H1 (cell line): ENCODE measurements around the gene STK39. TPM values are rescaled to one million over a fixed set of nuclear protein-coding genes. Genes with fewer than 3 reads are reported as not detected.

Source experiments
- CTCF ChIA-PET: fragments of 300-600 bp; sonication (Branson Sonifier 250); formaldehyde crosslinking; loops from one replicate; lab custom pipeline; 2021; ENCODE audit not compliant: partially characterized antibody; lab: Charles Lee
- POLR2A ChIA-PET: fragments of 300-600 bp; sonication (Branson Sonifier 250); formaldehyde crosslinking; loops from one replicate; lab custom pipeline; 2021; ENCODE audit warnings: inconsistent platforms; ENCODE audit not compliant: partially characterized antibody; lab: Charles Lee
- DNase-seq, 2 experiments: peaks; one replicate each; pipeline versions ENCODE4 v3.0.0 to v3.0.0-alpha.2; 2010 to 2022; ENCODE audit warnings: low spot score in 2 of 2, low read depth in 1 of 2, mixed read lengths in 1 of 2
- FAIRE-seq: peaks from 2 replicates; lab custom pipeline; 2011; peaks lifted over from hg19 to GRCh38; lab: Jason Lieb, UNC
- H2AFZ ChIP-seq: 2 replicates; pipeline ENCODE4 v1.8.1; 2012; ENCODE audit warnings: low read length, inconsistent platforms
- H2AK5ac ChIP-seq: 2 replicates; pipeline ENCODE4 v1.6.1; 2013; ENCODE audit warnings: low read depth, low read length
- H2BK120ac ChIP-seq: replicated peaks from 2 replicates; pipeline ENCODE3; 2013; ENCODE audit warnings: low read depth, low read length, inconsistent platforms
- H2BK12ac ChIP-seq: 2 replicates; pipeline ENCODE4 v1.6.1; 2013; ENCODE audit warnings: low read depth, low read length
- H2BK15ac ChIP-seq: 2 replicates; pipeline ENCODE4 v1.6.1; 2013; ENCODE audit warnings: low read length
- H2BK20ac ChIP-seq: 2 replicates; pipeline ENCODE4 v1.6.1; 2013; ENCODE audit warnings: low read length
- H2BK5ac ChIP-seq: 2 replicates; pipeline ENCODE4 v1.6.1; 2013; ENCODE audit warnings: low read depth, low read length
- H3K14ac ChIP-seq: 2 replicates; pipeline ENCODE4 v1.6.1; 2013; ENCODE audit warnings: inconsistent platforms; ENCODE audit not compliant: insufficient read length
- H3K18ac ChIP-seq: 2 replicates; pipeline ENCODE4 v1.6.1; 2013; ENCODE audit warnings: low read length; ENCODE audit errors: extremely low read depth
- H3K23ac ChIP-seq: 2 replicates; pipeline ENCODE4 v1.6.1; 2013; ENCODE audit warnings: inconsistent platforms; ENCODE audit not compliant: insufficient read length
- H3K23me2 ChIP-seq: 2 replicates; pipeline ENCODE4 v1.6.1; 2013; ENCODE audit warnings: low read depth, low read length
- H3K27ac ChIP-seq: 2 replicates; pipeline ENCODE4 v1.6.1; 2011; ENCODE audit warnings: low read depth, low read length, inconsistent platforms
- H3K27me3 ChIP-seq, 4 experiments: replicated peaks in 1 of 4; 1 replicate in 1 of 4; 2 replicates in 3 of 4; pipeline versions ENCODE4 v1.6.1 to v1.8.1; 2011 to 2013; ENCODE audit warnings: low read length in 3 of 4, mild to moderate bottlenecking in 3 of 4, inconsistent platforms in 2 of 4, mixed read lengths in 2 of 4, moderate library complexity in 1 of 4; ENCODE audit not compliant: control insufficient read depth in 3 of 4, insufficient read depth in 3 of 4; ENCODE audit errors: extremely low read depth in 1 of 4
- H3K36me3 ChIP-seq, 4 experiments: 2 replicates each; pipeline versions ENCODE4 v1.6.1 to v1.8.1; 2011 to 2013; ENCODE audit warnings: mild to moderate bottlenecking in 4 of 4, low read length in 3 of 4, moderate library complexity in 2 of 4, control low read depth in 1 of 4, inconsistent platforms in 1 of 4; ENCODE audit not compliant: insufficient read depth in 4 of 4, control insufficient read depth in 2 of 4
- H3K4ac ChIP-seq: replicated peaks from 2 replicates; pipeline ENCODE3; 2013; ENCODE audit warnings: low read length, low read depth, mixed read lengths, inconsistent platforms; ENCODE audit not compliant: insufficient read length
- H3K4me1 ChIP-seq, 4 experiments: replicated peaks in 1 of 4; 1 replicate in 1 of 4; 2 replicates in 3 of 4; pipeline versions ENCODE4 v1.6.1 to v1.8.1; 2011 to 2013; ENCODE audit warnings: low read length in 3 of 4, inconsistent platforms in 2 of 4, mixed read lengths in 1 of 4; ENCODE audit not compliant: insufficient read depth in 4 of 4, control insufficient read depth in 3 of 4
- H3K4me2 ChIP-seq, 2 experiments: 2 replicates each; pipeline versions ENCODE4 v1.6.1 to v1.8.1; 2011 to 2013; ENCODE audit warnings: low read depth in 2 of 2, low read length in 2 of 2, control low read depth in 1 of 2, inconsistent platforms in 1 of 2, mild to moderate bottlenecking in 1 of 2; ENCODE audit not compliant: insufficient read depth in 1 of 2
- H3K4me3 ChIP-seq, 4 experiments: fragments of 200-600, 300-600 bp in 1 of 4; sonication (generic), shearing (Covaris generic), sonication (Bioruptor Twin) in 1 of 4; 2 replicates each; pipeline versions ENCODE4 v1.5.1 to v1.8.1; 2011 to 2016; ENCODE audit warnings: low read length in 4 of 4, low read depth in 3 of 4, control low read depth in 2 of 4, inconsistent platforms in 2 of 4, mild to moderate bottlenecking in 2 of 4, mixed read lengths in 1 of 4, moderate library complexity in 1 of 4; ENCODE audit not compliant: insufficient read depth in 2 of 4; ENCODE audit errors: extremely low read depth in 1 of 4
- H3K56ac ChIP-seq: replicated peaks from 2 replicates; pipeline ENCODE3; 2013; ENCODE audit warnings: low read depth, mild to moderate bottlenecking, mixed read lengths, low read length, inconsistent platforms; ENCODE audit not compliant: insufficient read length
- H3K79me1 ChIP-seq: 2 replicates; pipeline ENCODE4 v1.6.1; 2013; ENCODE audit warnings: low read depth, low read length, control low read depth
- H3K79me2 ChIP-seq, 2 experiments: 2 replicates each; pipeline versions ENCODE4 v1.6.1 to v1.8.1; 2012 to 2013; ENCODE audit warnings: low read length in 2 of 2, mild to moderate bottlenecking in 2 of 2, inconsistent platforms in 1 of 2; ENCODE audit not compliant: insufficient read depth in 2 of 2, control insufficient read depth in 1 of 2
- H3K9ac ChIP-seq, 4 experiments: replicated peaks in 1 of 4; 1 replicate in 1 of 4; 2 replicates in 3 of 4; pipeline versions ENCODE4 v1.6.1 to v1.8.1; 2011 to 2013; ENCODE audit warnings: low read depth in 3 of 4, low read length in 3 of 4, control low read depth in 2 of 4, mild to moderate bottlenecking in 2 of 4, moderate library complexity in 2 of 4, inconsistent platforms in 1 of 4; ENCODE audit errors: extremely low read depth in 1 of 4
- H3K9me3 ChIP-seq, 2 experiments: 2 replicates each; pipeline versions ENCODE4 v1.6.1 to v1.8.1; 2012 to 2013; ENCODE audit warnings: mild to moderate bottlenecking in 2 of 2, moderate library complexity in 2 of 2, control low read depth in 1 of 2, inconsistent platforms in 1 of 2, low read depth in 1 of 2, low read length in 1 of 2, mixed read lengths in 1 of 2; ENCODE audit not compliant: insufficient read depth in 2 of 2
- H4K20me1 ChIP-seq, 2 experiments: replicated peaks in 1 of 2; 2 replicates each; pipeline versions ENCODE3 to v1.8.1; 2011 to 2013; ENCODE audit warnings: inconsistent platforms in 2 of 2, low read length in 2 of 2, mild to moderate bottlenecking in 1 of 2; ENCODE audit not compliant: insufficient read depth in 2 of 2, control insufficient read depth in 1 of 2
- H4K5ac ChIP-seq: 2 replicates; pipeline ENCODE4 v1.6.1; 2013; ENCODE audit warnings: low read length, low read depth, mixed read lengths, inconsistent platforms; ENCODE audit not compliant: insufficient read length
- H4K8ac ChIP-seq: 2 replicates; pipeline ENCODE4 v1.8.0; 2013; ENCODE audit warnings: mild to moderate bottlenecking, moderate library complexity, low read length, inconsistent platforms; ENCODE audit not compliant: insufficient read depth; ENCODE audit errors: extremely low read depth
- H4K91ac ChIP-seq: replicated peaks from 2 replicates; pipeline ENCODE3; 2013; ENCODE audit warnings: low read length, mixed read lengths, inconsistent platforms; ENCODE audit not compliant: insufficient read length
- BRCA1 ChIP-seq: IDR thresholded peaks from 2 replicates; pipeline ENCODE4 v1.6.1; 2012; ENCODE audit warnings: low read depth, low read length, improper control_type of control experiment
- EGR1 ChIP-seq: IDR thresholded peaks from 2 replicates; pipeline ENCODE4 v1.6.1; 2011; ENCODE audit warnings: low read depth, low read length, borderline replicate concordance
- GTF2F1 ChIP-seq: IDR thresholded peaks from 2 replicates; pipeline ENCODE4 v1.6.1; 2012; ENCODE audit warnings: low read depth, low read length, improper control_type of control experiment, borderline replicate concordance
- HDAC2 ChIP-seq, 2 experiments: fragments of 300-600 bp in 1 of 2; sonication (generic) in 1 of 2; IDR thresholded peaks; 2 replicates each; pipeline ENCODE4 v1.6.1; 2011 to 2012; ENCODE audit warnings: low read depth in 2 of 2, low read length in 2 of 2, mild to moderate bottlenecking in 2 of 2, moderate library complexity in 2 of 2, borderline replicate concordance in 1 of 2, inconsistent platforms in 1 of 2
- HDAC6 ChIP-seq: IDR thresholded peaks from one replicate; pipeline ENCODE4 v1.7.1; 2012; ENCODE audit warnings: low read depth, mild to moderate bottlenecking, inconsistent platforms, low read length, moderate library complexity
- NANOG ChIP-seq: IDR thresholded peaks from 2 replicates; pipeline ENCODE4 v1.6.1; 2011; ENCODE audit warnings: low read length, low read depth, mild to moderate bottlenecking, inconsistent platforms; ENCODE audit not compliant: insufficient read depth, poor library complexity, severe bottlenecking
- POLR2A ChIP-seq, 2 experiments: IDR thresholded peaks; 1 replicate in 1 of 2; 2 replicates in 1 of 2; pipeline ENCODE4 v1.6.1; 2011; ENCODE audit warnings: low read depth in 2 of 2, low read length in 2 of 2, mild to moderate bottlenecking in 2 of 2; ENCODE audit errors: control extremely low read depth in 1 of 2
- POLR2AphosphoS5 ChIP-seq: IDR thresholded peaks from 2 replicates; pipeline ENCODE4 v1.6.1; 2011; ENCODE audit warnings: low read depth, low read length
- RXRA ChIP-seq: IDR thresholded peaks from 2 replicates; pipeline ENCODE4 v1.6.1; 2011; ENCODE audit warnings: low read depth, mild to moderate bottlenecking, low read length, moderate library complexity; ENCODE audit not compliant: insufficient read depth
- SIRT6 ChIP-seq: IDR thresholded peaks from one replicate; pipeline ENCODE4 v1.7.1; 2012; ENCODE audit warnings: low read length, inconsistent platforms
- SUZ12 ChIP-seq: fragments of 200-600 bp; sonication (generic); IDR thresholded peaks from 2 replicates; pipeline ENCODE4 v1.6.1; 2012; ENCODE audit warnings: mild to moderate bottlenecking, inconsistent platforms, low read length, moderate library complexity, mixed read lengths
- TAF1 ChIP-seq: IDR thresholded peaks from 2 replicates; pipeline ENCODE4 v1.6.1; 2011; ENCODE audit warnings: mild to moderate bottlenecking, low read depth, low read length
- TAF7 ChIP-seq: optimal IDR thresholded peaks from 2 replicates; pipeline ENCODE3; 2011; ENCODE audit warnings: low read depth, mild to moderate bottlenecking, inconsistent platforms, low read length, moderate library complexity, borderline replicate concordance
- TCF12 ChIP-seq: IDR thresholded peaks from 2 replicates; pipeline ENCODE4 v1.6.1; 2011; ENCODE audit warnings: low read depth, mild to moderate bottlenecking, low read length
- TEAD4 ChIP-seq: IDR thresholded peaks from 2 replicates; pipeline ENCODE4 v1.6.1; 2012; ENCODE audit warnings: low read depth, low read length, inconsistent platforms, mixed read lengths
- WGBS, 2 experiments: shearing (Covaris generic) in 1 of 2; methylation state at CpG; one replicate each; pipeline versions ENCODE4 v1.1.6 to v1.1.7; 2013 to 2015; ENCODE audit warnings: low lambda C conversion rate in 2 of 2, mixed read lengths in 2 of 2, inconsistent platforms in 1 of 2, low coverage in 1 of 2, missing lambda C conversion rate in 1 of 2; ENCODE audit not compliant: insufficient replicate concordance in 2 of 2, insufficient coverage in 1 of 2, insufficient read length in 1 of 2; ENCODE audit errors: extremely low coverage in 1 of 2, missing lambda C conversion rate in 1 of 2; 5-methylcytosine and 5-hydroxymethylcytosine counted together
- polyA plus RNA-seq, 7 experiments: library from polyadenylated mRNA; depleted of rRNA in 3 of 7; stranded (reverse) in 5 of 7; unstranded in 2 of 7; fragments of >200 nt in 5 of 7; fragments of 200-250 nt in 2 of 7; gene quantifications; 1 replicate in 5 of 7; 2 replicates in 1 of 7; 4 replicates in 1 of 7; pipeline versions ENCODE4 v1.2.1 to v1.2.3, GENCODE V29; 2011 to 2013; ENCODE audit warnings: missing spikeins in 2 of 7, mixed read lengths in 2 of 7
- total RNA-seq: library from RNA; stranded (reverse); fragmentation: NEBNext Ultra II Directional; extraction: Animal tissue kit (Norgen Biotek cat#: 25700); gene quantifications from 2 replicates; pipeline ENCODE4 v1.2.1, GENCODE V29; 2021

The STK39 gene
- total and polyA plus RNA-seq, 2 of the 8 experiments (the other 6 are each of a cell fraction or from before 2014, with no cell fraction given): 13.7 to 23.8 TPM

DNA sequence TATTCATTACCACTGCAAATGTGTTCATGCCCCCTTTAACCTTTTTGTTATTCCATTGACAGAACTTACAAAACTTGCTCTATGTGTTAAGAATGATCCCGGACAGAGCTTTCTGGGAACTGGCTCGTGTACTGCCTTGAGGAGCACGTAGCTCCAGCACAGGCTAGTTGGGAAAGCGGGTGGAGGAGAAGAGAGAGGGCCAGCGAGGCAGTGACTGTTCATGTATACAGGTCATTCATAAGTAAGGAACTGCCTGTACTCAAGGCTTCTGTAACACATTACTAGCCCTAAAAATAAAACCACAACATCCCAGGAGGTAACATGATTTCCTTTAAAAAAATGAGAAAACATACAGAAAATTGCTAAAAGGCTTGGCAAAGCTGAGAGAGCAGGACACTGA, 109.0 kb downstream of the STK39 start:
- CTCF ChIA-PET: interaction anchor here (0.5 to 2.0 kb wide), 4 partner anchors 10 to 324 kb away, joined by 3 to 12 read pairs (median 6); no protein-coding TSS in a partner anchor
- no peak overlapping the region for H3K27ac ChIP-seq

More for the DNA sequence above, 109.0 kb downstream of the STK39 start:
- H3K9me3 ChIP-seq: no peaks in the 10 kb centered on the region
- H3K23me2 ChIP-seq: no peaks in the 10 kb centered on the region
- H2BK15ac ChIP-seq: no peak overlapping the region
- no peak overlapping the region; the same call in 1 of the 2 replicates for H4K8ac ChIP-seq
- H3K23ac ChIP-seq: no peak overlapping the region
- H3K4me1 ChIP-seq: peaks cover 0 to 5% (median 3%) of the 10 kb centered on the region in 4 experiments; a peak in 4 of 7 replicates
- no peaks in the 10 kb centered on the region for H3K27me3 ChIP-seq
- H3K4me3 ChIP-seq: no peak overlapping the region
- H3K36me3 ChIP-seq: no peaks in the 10 kb centered on the region; a peak in 1 of 8 replicates
- H4K91ac ChIP-seq: no peak overlapping the region
- no peaks in the 10 kb centered on the region for H4K20me1 ChIP-seq
- H2AFZ ChIP-seq: no peak overlapping the region
- no peaks in the 10 kb centered on the region for H3K79me1 ChIP-seq
- H2BK120ac ChIP-seq: no peak overlapping the region
- no peak for DNase-seq
- no peak overlapping the region for H3K4me2 ChIP-seq
- no peak overlapping the region for H3K18ac ChIP-seq
- H3K56ac ChIP-seq: no peak overlapping the region
- FAIRE-seq: no peak
- H2BK5ac ChIP-seq: no peak overlapping the region
- no peak overlapping the region for H4K5ac ChIP-seq
- no peak overlapping the region for H2BK12ac ChIP-seq
- no peak overlapping the region for H3K4ac ChIP-seq
- no peak for TF ChIP-seq HDAC2 (IDR thresholded peaks at IDR 0.05; ENCODE audit: borderline replicate concordance in 1 of 2, low read depth in 2 of 2, low read length in 2 of 2)
- TF ChIP-seq NANOG: no peak
- no peak for TF ChIP-seq TAF7
- no peak for TF ChIP-seq EGR1
- TF ChIP-seq TAF1: no peak
- TF ChIP-seq HDAC6: no peak
- TF ChIP-seq BRCA1: no peak
- TF ChIP-seq TCF12: no peak
- TF ChIP-seq GTF2F1: no peak
- TF ChIP-seq RXRA: no peak
- no peak for TF ChIP-seq SIRT6
- no peak for TF ChIP-seq POLR2A (IDR thresholded peaks at IDR 0.05; ENCODE audit: control extremely low read depth in 1 of 2, low read depth in 2 of 2, low read length in 2 of 2)
- TF ChIP-seq TEAD4: no peak
- TF ChIP-seq POLR2AphosphoS5: no peak
- no peak for TF ChIP-seq SUZ12
- 82% methylated on average over 5 of the region's 5 CpGs; no CpG with 5 or more reads in 1 of the 2 experiments for WGBS, 2 experiments
- H3K14ac ChIP-seq: no peak overlapping the region
- no peak overlapping the region for H2BK20ac ChIP-seq
- no peaks in the 10 kb centered on the region for H3K79me2 ChIP-seq
- POLR2A ChIA-PET: no interaction called here
- no peak overlapping the region for H3K9ac ChIP-seq
- H2AK5ac ChIP-seq: no peak overlapping the region
